Trophoblast cell (in vitro differentiated cells and primary cell): Measurements from ENCODE around the gene STIMATE.

Source experiments
- DNase-seq, 2 donors: peaks; one replicate each; pipeline ENCODE4 v3.0.0-alpha.2; 2016
- H2AFZ ChIP-seq: 2 replicates; pipeline ENCODE4 v1.6.1; 2013; ENCODE audit warnings: low read length, moderate library complexity, mild to moderate bottlenecking; ENCODE audit not compliant: insufficient read depth, poor library complexity
- H2AK5ac ChIP-seq: 2 replicates; pipeline ENCODE4 v1.6.1; 2013; ENCODE audit warnings: mild to moderate bottlenecking, low read length
- H2BK120ac ChIP-seq: 2 replicates; pipeline ENCODE4 v1.6.1; 2013; ENCODE audit warnings: low read length, mild to moderate bottlenecking, moderate library complexity; ENCODE audit not compliant: insufficient read depth, poor library complexity
- H2BK12ac ChIP-seq: 2 replicates; pipeline ENCODE4 v1.6.1; 2013; ENCODE audit warnings: mild to moderate bottlenecking, low read length, moderate library complexity
- H2BK5ac ChIP-seq: 2 replicates; pipeline ENCODE4 v1.6.1; 2013; ENCODE audit warnings: low read length, low read depth, moderate library complexity, mild to moderate bottlenecking; ENCODE audit not compliant: poor library complexity
- H3K14ac ChIP-seq: 2 replicates; pipeline ENCODE4 v1.6.1; 2013; ENCODE audit warnings: mild to moderate bottlenecking, low read length
- H3K18ac ChIP-seq: 2 replicates; pipeline ENCODE4 v1.6.1; 2013; ENCODE audit warnings: mild to moderate bottlenecking, low read length
- H3K23ac ChIP-seq: 2 replicates; pipeline ENCODE4 v1.6.1; 2013; ENCODE audit warnings: low read length
- H3K27ac ChIP-seq: 2 replicates; pipeline ENCODE4 v1.5.1; 2013; ENCODE audit warnings: low read depth, mild to moderate bottlenecking, inconsistent platforms, low read length, moderate library complexity
- H3K27me3 ChIP-seq: 2 replicates; pipeline ENCODE4 v1.6.1; 2013; ENCODE audit warnings: inconsistent platforms, mild to moderate bottlenecking, low read length, moderate library complexity; ENCODE audit not compliant: insufficient read depth
- H3K36me3 ChIP-seq, 2 experiments: 1 replicate in 1 of 2; 2 replicates in 1 of 2; pipeline ENCODE4 v1.6.1; 2013; ENCODE audit warnings: low read length in 2 of 2, mild to moderate bottlenecking in 2 of 2, moderate library complexity in 1 of 2; ENCODE audit not compliant: insufficient read depth in 2 of 2, control insufficient read depth in 1 of 2
- H3K4ac ChIP-seq: 2 replicates; pipeline ENCODE4 v1.6.1; 2013; ENCODE audit warnings: low read depth, mild to moderate bottlenecking, low read length, moderate library complexity
- H3K4me1 ChIP-seq, 2 experiments: 1 replicate in 1 of 2; 2 replicates in 1 of 2; pipeline ENCODE4 v1.6.1; 2013; ENCODE audit warnings: low read length in 2 of 2, mild to moderate bottlenecking in 2 of 2, moderate library complexity in 1 of 2; ENCODE audit not compliant: insufficient read depth in 2 of 2, control insufficient read depth in 1 of 2
- H3K4me2 ChIP-seq: 2 replicates; pipeline ENCODE4 v1.6.1; 2013; ENCODE audit warnings: inconsistent platforms, mild to moderate bottlenecking, low read length, moderate library complexity
- H3K4me3 ChIP-seq: 2 replicates; pipeline ENCODE4 v1.5.1; 2013; ENCODE audit warnings: mild to moderate bottlenecking, low read depth, low read length, inconsistent platforms
- H3K79me1 ChIP-seq: one replicate; pipeline ENCODE4 v1.6.1; 2013; ENCODE audit warnings: low read length
- H3K79me2 ChIP-seq: 2 replicates; pipeline ENCODE4 v1.6.1; 2013; ENCODE audit warnings: low read length, mild to moderate bottlenecking; ENCODE audit not compliant: control insufficient read depth, insufficient read depth, poor library complexity
- H3K9ac ChIP-seq: 2 replicates; pipeline ENCODE4 v1.6.1; 2013; ENCODE audit warnings: mild to moderate bottlenecking, low read length
- H3K9me3 ChIP-seq: 2 replicates; pipeline ENCODE4 v1.6.1; 2013; ENCODE audit warnings: low read depth, mild to moderate bottlenecking, control low read depth, inconsistent platforms, low read length; ENCODE audit not compliant: insufficient read depth
- H4K12ac ChIP-seq: 2 replicates; pipeline ENCODE4 v1.6.1; 2013; ENCODE audit warnings: low read depth, mild to moderate bottlenecking, low read length, moderate library complexity
- H4K8ac ChIP-seq: 2 replicates; pipeline ENCODE4 v1.6.1; 2013; ENCODE audit warnings: low read depth, mild to moderate bottlenecking, low read length, moderate library complexity
- H4K91ac ChIP-seq: one replicate; pipeline ENCODE4 v1.6.1; 2013; ENCODE audit warnings: low read depth, mild to moderate bottlenecking, low read length, moderate library complexity
- WGBS: extraction: QIAGEN DNeasy Blood & Tissue Kit; methylation state at CpG from one replicate; pipeline ENCODE4 v1.1.7; 2013; ENCODE audit warnings: missing lambda C conversion rate; ENCODE audit not compliant: insufficient read length, insufficient coverage; ENCODE audit errors: extremely low coverage; 5-methylcytosine and 5-hydroxymethylcytosine counted together

STIMATE gene

GRCh38 chr3:52841981-52842340, 55.4 kb downstream of the STIMATE start:
- no peak overlapping the region for H3K23ac ChIP-seq
- H2AK5ac ChIP-seq: no peak overlapping the region
- no peak overlapping the region for H4K12ac ChIP-seq
- WGBS: no CpG with 5 or more reads among the region's 12 CpGs
- H3K27me3 ChIP-seq: no peaks in the 10 kb centered on the region
- no peak overlapping the region for H3K4me2 ChIP-seq
- H3K79me1 ChIP-seq: no peaks in the 10 kb centered on the region
- no peak overlapping the region for H4K91ac ChIP-seq
- peak in 1 of 2 donors; percentile 23 for DNase-seq
- H3K9ac ChIP-seq: no peak overlapping the region
- H3K36me3 ChIP-seq: peaks cover 2 to 8% of the 10 kb centered on the region in 2 experiments
- H3K18ac ChIP-seq: no peak overlapping the region
- H3K4ac ChIP-seq: no peak overlapping the region
- H3K9me3 ChIP-seq: no peaks in the 10 kb centered on the region
- H2BK12ac ChIP-seq: no peak overlapping the region
- no peak overlapping the region for H4K8ac ChIP-seq
- H3K27ac ChIP-seq: no peak overlapping the region
- H3K79me2 ChIP-seq: no peaks in the 10 kb centered on the region
- H3K14ac ChIP-seq: no peak overlapping the region
- H3K4me1 ChIP-seq: no peaks in the 10 kb centered on the region
- no peak overlapping the region for H2BK5ac ChIP-seq
- no peak overlapping the region for H3K4me3 ChIP-seq
- no peak overlapping the region for H2BK120ac ChIP-seq
- no peak overlapping the region for H2AFZ ChIP-seq

DNA sequence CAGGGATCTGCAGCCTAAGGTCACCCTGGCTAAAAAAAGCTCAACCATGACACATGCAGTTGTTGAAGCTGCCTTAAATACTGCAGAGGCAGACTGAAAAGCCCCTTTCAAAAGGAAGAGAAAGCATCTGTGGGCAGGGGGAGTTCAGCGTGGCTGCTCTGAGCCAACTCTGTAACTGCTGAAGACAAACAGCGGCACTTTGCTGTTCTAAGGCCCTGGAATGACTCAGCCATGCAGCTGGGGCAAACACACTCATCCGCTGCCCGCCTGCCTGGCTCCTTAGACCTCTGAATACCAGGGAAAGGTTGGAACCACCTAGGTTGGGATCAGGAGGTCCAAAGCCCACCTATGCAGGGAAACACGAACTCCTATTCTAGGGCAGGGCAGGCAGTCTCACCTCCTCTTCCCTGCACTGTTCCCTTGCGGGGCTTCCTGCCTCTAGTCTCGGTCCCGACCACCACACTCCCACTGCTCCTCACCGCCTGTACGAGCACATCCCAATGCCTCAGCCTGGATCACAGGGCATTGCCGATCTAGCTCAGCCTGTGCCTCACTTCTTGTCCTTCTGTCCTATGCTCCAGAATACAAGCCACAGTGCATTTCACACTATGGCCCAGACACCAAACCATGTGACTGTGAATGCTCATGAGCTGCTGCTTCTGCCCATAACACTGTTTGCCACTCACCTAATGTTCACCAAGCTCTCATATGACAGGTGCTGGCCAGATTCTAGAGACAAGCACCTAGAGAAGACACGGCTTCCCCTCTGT, 56.0 kb downstream of the STIMATE start:
- Histone ChIP-seq H3K9ac (no peak overlapping the region), H3K36me3 (peaks cover 2 to 8% of the 10 kb centered on the region in 2 experiments), H3K4me2 (no peak overlapping the region), H2AK5ac (no peak overlapping the region), H4K8ac (no peak overlapping the region), H3K4ac (no peak overlapping the region), H2BK12ac (no peak overlapping the region), H3K27ac (no peak overlapping the region), H4K91ac (no peak overlapping the region), H2AFZ (no peak overlapping the region), H3K4me3 (no peak overlapping the region), H3K14ac (no peak overlapping the region), H2BK120ac (no peak overlapping the region), H3K79me1 (no peaks in the 10 kb centered on the region), H2BK5ac (no peak overlapping the region), H3K23ac (no peak overlapping the region), H3K9me3 (no peaks in the 10 kb centered on the region), H3K27me3 (no peaks in the 10 kb centered on the region), H4K12ac (no peak overlapping the region), H3K79me2 (no peaks in the 10 kb centered on the region), H3K18ac (no peak overlapping the region), H3K4me1 (no peaks in the 10 kb centered on the region)
- peak; percentile 35 to 60 for DNase-seq
- no CpG with 5 or more reads among the region's 12 CpGs for WGBS

DNA sequence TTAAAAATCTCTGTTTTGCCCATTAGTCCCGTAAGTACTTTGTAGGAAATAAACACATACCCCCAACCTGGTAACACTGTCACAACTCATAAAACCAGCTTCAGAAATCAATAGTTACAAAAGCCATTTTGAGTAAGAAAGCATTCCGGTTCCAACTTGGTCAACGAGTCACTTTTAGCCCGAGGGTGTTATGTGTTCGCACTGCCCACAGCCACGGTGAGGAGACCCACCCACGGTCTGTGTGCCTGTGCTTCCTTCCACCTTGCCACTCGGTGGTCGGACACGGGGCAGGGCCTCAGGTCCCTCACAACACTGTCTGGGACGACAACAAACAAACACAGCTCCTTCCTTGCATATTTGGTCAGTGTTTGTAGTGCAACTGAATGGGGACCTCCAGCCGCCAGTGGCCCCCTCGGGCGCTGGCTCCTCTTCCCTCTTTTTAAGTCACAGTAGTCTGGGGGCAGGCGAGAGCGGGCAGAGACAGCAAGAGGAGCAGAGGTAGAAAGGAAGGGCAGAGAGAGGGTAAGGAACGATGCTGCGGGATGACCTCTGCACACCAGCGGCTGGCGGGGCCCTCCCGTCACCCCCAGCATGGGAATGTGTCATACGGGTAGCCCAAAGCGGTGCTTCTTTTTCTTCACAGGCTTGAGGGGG, 57.3 kb downstream of the STIMATE start:
- Histone ChIP-seq H2AFZ (no peak overlapping the region), H3K9ac (no peak overlapping the region), H3K4me3 (no peak overlapping the region), H3K14ac (no peak overlapping the region), H3K4me2 (no peak overlapping the region), H4K8ac (no peak overlapping the region), H2AK5ac (no peak overlapping the region), H4K91ac (no peak overlapping the region), H3K79me1 (no peaks in the 10 kb centered on the region), H3K27me3 (no peaks in the 10 kb centered on the region), H3K9me3 (no peaks in the 10 kb centered on the region), H3K18ac (no peak overlapping the region), H3K36me3 (peaks cover 2 to 11% of the 10 kb centered on the region in 2 experiments), H3K4me1 (no peaks in the 10 kb centered on the region), H2BK5ac (no peak overlapping the region), H4K12ac (no peak overlapping the region), H3K4ac (no peak overlapping the region), H2BK120ac (no peak overlapping the region), H3K27ac (no peak overlapping the region), H3K23ac (no peak overlapping the region), H2BK12ac (no peak overlapping the region), H3K79me2 (no peaks in the 10 kb centered on the region)
- peak; percentile 45 to 64 for DNase-seq
- no CpG with 5 or more reads among the region's 23 CpGs for WGBS

DNA sequence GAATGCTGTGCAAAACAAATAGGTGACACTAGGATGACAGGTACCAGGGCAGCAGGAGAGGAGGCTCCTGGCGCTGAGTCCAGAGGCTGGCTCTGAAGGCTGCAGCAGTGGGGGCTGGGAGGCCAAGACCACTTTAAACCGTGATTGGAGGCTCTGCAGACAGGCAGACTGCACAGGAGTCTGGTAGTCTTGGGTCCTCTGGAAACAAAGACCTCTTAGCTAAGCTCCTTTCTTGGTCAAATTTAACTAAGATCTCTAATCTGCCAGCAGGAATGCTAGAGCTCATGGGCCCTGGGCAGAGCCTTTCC, 58.1 kb downstream of the STIMATE start:
- H3K79me1 ChIP-seq: no peaks in the 10 kb centered on the region
- H2BK120ac ChIP-seq: no peak overlapping the region
- no peak overlapping the region for H2AK5ac ChIP-seq
- no peak for DNase-seq
- H3K4me1 ChIP-seq: no peaks in the 10 kb centered on the region
- H3K27me3 ChIP-seq: no peaks in the 10 kb centered on the region
- no peak overlapping the region for H4K91ac ChIP-seq
- H4K8ac ChIP-seq: no peak overlapping the region
- H3K18ac ChIP-seq: no peak overlapping the region
- no peaks in the 10 kb centered on the region for H3K79me2 ChIP-seq
- no peak overlapping the region for H3K4me2 ChIP-seq
- H3K9me3 ChIP-seq: no peaks in the 10 kb centered on the region
- H3K14ac ChIP-seq: no peak overlapping the region
- no peak overlapping the region for H4K12ac ChIP-seq
- no peak overlapping the region for H3K27ac ChIP-seq
- H2BK12ac ChIP-seq: no peak overlapping the region
- H3K23ac ChIP-seq: no peak overlapping the region
- no peak overlapping the region for H3K9ac ChIP-seq
- WGBS: no CpG with 5 or more reads among the region's 2 CpGs
- H3K4ac ChIP-seq: no peak overlapping the region
- no peak overlapping the region for H3K4me3 ChIP-seq
- no peak overlapping the region for H2AFZ ChIP-seq
- H2BK5ac ChIP-seq: no peak overlapping the region
- peaks cover 2 to 11% of the 10 kb centered on the region in 2 experiments for H3K36me3 ChIP-seq
